GM19455 (cell line): ENCODE data around the gene PPP1R9B.

Experiments
- ATAC-seq: cut with Tn5 transposase; IDR thresholded peaks from one replicate; pipeline ENCODE4 v1.9.1; 2021; ENCODE audit not compliant: unreplicated experiment

PPP1R9B gene

DNA sequence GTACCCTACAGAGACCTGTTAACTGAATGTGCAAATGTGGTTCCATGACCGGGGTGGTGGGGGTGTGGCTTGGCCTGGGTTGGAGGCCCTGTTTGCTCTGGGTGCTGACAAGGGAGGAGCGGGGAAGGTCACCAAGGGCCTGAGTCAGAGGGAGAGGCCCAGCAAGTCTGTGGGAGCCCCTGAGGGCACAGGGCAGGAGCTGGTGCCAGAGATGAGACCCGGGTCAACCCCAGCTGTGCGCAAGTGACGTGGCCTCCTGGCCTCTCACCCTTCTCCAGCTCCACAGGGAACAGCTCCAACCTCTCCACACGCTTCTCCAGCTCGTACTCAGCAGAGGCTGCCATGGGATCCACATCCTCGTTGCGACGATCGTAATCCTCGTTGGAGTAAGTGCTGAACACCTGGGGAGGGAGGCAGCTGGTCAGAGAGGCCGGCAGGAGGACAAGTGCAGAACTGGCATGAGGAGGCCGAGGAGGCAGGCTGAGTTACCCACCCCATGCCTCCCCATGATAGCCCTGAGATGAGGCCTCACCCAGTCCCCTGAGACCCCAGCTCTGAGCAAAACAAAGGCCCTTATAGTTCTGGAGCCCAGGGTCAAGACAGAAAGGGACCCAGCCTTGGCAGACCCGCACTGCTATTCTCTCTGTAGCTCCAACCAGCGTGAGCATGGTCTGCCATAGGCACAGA is 5.5 kb downstream of the PPP1R9B start:
- ATAC-seq = no peak

DNA sequence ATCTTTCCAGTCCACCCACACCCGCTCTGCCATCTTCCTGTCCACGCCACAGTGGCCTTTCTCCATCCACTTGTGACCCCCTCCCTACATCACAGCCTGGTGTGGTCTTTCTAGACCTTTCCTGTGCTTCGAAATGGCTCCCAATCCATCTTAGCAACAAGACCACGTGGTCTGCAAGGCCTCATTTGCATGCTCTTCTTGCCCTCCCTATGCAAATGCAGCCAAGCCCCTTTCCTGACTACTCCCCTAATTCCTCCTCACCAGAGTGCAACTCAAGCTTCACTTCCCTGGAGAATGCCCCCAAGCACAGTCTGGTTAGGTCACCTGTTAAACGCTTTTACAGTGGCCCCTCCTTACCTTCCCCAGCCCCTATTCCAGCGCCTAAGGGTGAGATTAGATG is 6.1 kb downstream of the PPP1R9B start:
- ATAC-seq = no peak

DNA sequence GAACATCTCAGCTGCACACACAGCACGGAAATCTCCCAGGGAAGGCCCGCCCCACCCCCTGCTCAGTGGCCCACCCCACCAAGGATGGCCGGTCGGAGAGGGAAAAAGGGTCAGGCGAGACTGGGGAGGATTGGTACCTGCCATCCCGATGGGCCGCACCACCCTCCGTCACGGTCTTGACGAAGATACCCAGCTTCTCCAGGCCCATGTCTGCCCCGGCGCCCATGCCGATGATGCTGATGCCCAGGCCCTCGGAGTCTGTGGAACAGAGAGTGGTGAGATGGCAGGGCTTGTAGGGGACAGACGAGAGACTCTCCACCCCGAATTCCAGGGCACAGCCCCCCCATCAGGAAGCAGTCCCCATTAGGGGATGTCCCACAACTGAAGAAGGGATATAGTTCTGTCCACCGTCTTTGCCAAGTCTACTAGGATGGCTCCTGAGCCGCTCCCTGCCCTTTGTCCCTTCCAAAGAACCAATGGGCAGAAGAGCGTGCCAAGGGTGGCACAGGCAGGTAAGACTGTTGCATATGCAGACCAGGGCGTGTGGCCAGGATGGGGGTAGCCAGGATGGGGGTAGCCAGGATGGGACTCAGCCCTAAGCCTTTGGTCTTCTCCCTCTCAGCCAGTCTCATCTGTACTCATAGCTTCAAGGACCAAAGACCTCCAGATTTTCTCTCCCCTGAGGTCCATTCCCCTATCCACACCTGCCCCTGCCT is 6.9 kb downstream of the PPP1R9B start:
- no peak for ATAC-seq

DNA sequence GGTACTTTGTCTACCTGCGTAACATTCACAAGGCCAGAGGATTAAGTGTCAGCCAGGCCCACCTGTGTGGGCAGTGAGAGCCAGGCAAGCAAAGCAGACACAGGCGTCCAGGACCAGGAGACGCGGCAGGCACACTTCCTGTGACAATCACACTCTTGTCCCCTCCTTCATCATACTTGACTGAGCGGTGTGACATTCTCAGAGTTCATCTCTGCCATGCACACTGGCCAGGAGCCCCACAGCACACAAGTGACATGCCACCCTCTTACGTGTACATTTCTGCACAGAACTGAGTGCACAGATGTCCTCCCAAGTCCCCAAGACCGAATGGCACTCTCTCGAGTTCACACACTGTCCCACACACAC is 8.7 kb downstream of the PPP1R9B start:
- no peak for ATAC-seq

DNA sequence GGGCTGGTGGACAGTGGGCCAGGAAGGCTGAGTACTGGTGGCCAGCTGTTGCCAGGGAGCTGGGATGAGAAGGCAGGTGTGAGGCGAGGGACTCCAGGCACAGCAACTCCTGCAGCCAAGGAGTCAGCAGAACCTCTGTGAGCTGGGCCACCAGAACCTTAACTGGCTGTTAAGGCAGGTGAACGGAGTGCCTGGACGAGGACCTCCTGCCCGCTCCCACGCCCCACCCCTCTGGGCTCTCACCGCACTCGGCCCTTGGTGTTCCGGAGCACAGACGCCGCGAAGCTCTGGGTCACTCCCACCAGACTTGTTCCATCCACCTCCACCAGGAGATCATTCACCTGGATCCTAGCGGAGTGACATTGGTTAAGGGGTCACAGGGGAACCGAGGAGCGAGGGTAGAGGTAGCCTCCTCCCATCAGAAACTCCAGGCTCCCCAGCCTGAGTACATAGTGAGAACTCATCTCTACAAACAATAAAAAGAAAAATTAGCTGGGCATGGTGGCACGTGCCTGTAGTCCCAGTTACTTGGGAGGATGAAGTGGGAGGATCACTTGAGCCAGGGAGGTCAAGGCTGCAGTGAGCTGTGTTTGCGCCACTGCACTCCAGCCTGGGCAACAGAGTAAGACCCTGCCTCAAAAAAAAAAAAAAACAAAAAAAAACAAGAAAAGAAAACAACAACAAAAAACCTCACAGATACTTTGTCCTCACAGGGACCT is 9.3 kb downstream of the PPP1R9B start:
- ATAC-seq = no peak

DNA sequence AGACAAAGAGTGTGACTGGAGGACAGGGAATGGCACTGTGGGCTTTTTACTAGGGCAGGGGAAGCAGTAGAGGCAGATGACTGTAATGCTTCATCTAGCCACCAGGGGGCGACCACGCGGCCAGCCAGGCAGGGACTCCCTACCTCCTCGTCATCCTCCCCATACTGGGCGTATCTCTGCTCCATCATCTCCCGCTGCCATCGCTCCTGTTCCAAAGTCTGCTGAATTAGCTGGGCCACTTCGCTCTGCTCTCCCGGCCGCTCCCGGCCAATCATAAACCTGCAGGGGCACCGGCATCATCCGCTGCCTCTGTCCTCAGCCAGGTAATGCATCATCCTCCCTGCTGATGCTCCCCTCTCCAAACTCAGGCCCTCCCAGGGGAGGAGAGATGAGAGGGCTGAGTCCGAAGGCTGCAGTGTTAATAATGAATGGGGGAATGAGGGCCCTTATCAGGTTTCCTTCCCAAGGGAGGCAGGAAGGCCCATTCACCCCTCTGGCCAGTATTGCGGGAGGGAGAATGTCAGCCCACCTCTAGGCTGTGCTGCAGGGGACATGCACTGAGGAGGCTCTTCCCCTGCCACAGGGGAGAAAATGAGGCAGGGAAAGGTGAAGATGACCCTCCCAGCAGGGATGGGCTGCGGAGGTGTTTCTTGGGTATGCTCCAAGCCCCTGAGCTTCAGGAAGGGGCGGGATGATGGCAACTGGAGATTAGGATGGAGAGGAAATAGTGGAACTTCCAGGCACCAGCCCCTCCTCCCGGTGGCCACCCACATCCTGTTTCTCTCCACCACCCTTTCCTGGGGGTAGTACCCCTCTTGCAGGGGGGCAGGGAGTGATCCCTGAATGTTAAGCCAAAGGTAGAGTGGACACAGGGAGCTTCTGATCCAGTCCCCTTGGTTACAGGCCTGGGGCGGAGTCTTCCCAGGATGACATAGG is 10.3 kb downstream of the PPP1R9B start:
- no peak for ATAC-seq

DNA sequence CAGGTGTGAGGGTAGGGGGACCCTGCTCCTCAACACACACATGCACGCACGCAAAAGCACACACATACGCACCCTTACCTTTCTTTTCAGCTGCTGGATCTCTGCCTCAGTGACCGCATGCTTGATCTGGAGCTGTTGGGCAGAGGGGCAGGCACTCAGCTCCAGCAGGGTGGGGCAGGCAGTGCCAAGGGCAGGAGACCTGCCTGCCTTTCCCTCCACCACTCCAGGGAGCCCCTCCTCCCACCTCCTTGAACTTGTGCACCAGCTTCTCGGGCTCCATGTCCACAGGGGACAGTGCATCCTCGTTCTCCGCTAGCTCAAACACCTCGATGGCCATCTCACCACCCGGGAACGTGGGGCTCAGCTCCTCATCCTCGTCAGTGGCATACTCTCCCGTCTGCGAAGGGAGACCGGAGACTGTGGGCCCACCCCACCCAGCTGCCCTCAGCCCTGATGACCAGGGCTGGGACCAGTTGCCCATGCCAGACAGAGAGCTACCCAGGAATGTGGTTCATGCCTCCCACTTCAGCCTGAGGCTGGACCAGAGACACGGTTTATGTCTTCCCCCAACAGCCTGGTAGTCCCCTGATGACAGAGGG is 11.2 kb downstream of the PPP1R9B start:
- no peak for ATAC-seq

DNA sequence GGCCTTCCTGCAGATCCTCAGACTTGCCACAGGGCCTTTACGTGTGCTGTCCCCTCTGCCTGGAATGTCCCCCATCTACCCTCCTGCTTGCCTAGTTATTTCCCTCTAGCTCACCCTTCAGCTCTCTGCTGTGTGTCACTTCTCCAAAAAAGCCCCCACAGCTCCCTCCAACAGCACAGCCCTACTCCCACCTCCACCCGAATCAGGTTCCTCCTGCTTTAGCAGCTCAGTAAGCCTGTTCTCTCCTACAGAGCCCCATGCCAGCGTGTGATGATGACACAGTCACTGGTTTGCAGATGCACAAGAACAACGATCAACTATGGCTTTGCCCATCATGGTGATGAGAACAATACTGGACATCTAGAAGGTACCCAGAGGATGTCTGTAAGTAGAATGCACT is 13.4 kb downstream of the PPP1R9B start:
- no peak for ATAC-seq

DNA sequence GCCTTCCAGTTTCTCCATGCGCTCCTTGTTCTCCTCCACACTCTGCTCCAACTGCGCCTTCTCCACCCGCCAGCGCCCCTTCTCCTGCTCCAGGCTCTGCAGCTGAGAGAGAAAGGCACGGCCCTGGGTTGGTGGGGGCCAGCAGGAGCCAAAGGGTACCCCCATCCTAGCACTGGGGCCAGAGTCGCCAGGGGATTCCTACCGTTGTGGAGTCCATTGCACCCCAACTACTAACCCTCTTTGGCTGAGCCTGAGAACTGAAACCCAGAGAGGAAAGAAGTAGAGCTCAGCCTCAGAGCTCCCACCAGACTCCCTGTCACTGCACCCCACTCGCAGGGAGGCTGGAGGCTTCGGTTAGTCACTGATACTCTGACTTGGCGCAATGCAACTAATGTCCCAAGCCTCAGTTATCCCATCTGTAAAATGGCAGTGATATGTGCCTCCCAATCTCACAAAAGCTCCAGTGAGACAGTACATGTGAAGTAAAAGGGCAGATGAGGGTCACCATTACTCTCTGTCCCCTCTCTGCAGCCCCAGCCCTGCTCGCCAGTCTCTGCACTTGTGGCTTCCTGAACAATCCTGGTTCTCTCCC is 14.3 kb downstream of the PPP1R9B start:
- no peak for ATAC-seq

DNA sequence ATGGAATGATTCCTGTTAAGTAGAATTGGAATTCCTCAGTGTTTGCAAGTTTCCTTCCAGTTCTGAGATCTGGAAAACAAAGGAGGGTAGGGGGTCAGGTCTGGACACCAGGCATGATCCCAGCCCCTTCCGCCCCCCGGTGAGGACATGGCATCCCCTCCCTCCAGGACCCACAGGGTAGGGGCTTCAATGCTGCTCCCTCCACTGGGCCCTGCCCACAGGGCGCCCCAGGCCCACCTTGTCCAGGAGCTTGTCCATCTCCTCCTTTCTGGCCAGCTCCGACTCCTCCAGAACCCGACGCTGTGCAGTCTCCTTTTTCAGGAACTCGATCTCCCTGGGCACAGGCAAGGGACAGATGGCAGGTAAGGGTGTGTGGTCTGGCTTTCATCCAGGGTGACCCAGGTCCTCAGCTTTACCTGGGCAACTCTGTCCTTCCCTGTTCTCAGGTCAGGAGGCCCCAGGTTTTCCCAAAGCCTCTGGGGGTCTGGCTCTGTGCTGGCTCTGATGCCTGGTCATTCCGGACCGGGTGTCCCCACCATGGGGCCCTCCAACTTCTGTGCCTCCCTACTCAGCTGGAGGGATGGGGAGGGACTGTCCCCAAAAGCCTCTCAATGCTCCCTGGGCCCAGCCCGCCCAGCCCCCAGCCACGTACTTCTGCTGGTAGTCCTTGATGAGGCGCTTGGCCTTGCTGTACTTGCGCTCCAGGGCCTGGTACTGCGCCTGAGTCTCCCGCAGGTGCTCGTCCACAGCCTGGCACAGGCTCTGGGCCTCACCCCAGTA is 15.0 kb downstream of the PPP1R9B start:
- no peak for ATAC-seq

DNA sequence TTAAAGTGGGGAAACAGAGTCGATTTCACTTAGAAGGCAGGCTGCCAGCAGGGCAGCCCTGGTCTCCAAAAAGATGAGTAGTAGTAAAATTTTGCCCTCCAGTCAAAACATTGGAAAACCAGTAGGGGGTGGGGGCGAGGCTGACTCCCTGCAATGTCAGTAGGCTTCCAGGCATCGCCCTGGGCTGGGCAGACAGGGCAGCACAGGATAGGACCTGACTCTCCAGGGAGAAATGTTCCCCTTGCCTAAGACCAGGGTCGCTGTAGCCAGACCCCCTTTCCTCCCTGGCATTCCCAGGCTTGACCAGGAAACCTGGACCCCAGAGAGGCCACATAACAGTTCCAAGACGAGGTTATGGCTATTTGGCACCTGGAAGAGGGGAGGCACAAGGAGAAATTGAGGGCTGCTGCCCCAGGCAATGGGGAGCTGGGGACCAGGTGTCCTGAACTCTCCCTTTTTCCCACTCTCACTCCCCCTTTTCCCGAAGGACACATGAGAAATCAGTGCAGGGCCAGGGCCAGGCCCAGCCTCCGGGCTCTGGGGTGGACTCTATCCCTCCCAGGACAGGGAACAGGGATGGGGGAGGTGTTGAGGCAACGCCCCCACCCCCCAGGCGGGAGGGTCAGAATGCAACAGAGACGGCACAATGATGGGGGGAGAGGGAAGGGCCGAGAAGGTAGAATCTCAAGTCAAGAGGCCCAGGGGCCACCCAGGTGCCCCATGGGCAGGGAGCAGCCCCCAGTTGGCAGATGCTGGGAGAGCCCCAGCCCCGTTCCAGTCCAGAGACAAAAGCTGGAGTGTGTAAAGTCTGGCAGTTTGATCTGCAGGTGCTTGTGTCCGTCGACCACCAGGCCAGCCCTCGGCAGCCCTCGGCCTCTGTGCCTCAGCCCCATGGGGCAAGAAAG is 16.0 kb downstream of the PPP1R9B start:
- no peak for ATAC-seq

DNA sequence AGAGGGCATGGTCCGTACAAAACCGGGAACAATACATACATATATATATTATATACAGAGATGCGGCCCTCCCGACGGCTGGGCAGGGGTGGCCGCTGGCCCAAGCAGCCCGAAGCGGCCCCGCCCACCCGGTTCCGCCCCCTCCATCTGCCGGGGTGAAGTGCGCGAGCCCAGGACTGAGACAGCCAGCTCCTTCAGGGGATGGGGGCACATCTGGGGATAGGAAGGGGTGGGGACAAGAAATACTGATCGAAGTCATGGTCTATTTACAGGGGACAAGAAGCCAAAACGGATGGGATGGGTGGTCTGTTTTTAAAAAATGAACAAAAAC is 16.7 kb downstream of the PPP1R9B start:
- ATAC-seq = no peak

DNA sequence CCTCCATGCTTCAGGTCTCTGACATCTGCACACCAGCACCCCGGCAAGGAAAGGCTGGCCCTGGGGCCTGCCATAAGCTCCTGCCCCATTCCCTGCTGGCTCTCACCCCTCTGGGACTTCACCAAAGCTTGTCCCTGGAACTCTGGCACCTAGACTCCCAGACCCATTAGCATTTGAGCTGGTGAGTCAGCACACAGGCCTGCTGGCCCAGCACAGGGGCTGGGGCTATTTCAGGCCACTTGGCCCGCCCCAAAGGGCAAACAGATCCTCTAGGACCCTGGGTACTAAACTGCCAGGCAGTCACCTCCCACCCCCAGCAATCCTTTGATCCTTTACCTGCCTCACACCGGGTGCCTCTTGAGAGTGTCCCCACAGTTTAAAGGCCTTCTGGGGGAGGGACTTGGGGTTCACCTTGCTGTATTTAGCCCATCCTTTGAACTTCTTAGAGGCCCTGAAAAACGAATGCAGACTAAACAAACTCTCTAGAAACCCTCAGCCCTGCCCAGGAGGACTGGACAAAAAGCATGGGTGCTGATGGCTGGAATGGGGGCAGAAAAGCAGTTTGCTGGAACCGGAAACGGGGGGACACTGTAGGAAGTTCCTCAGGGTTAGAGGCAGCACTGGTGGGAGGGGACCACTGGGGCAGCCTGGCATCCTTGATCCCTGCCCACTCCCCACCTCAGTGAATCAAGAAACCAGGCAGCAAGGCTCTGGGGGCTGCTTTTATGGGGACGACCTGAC is 17.3 kb downstream of the PPP1R9B start:
- no peak for ATAC-seq

DNA sequence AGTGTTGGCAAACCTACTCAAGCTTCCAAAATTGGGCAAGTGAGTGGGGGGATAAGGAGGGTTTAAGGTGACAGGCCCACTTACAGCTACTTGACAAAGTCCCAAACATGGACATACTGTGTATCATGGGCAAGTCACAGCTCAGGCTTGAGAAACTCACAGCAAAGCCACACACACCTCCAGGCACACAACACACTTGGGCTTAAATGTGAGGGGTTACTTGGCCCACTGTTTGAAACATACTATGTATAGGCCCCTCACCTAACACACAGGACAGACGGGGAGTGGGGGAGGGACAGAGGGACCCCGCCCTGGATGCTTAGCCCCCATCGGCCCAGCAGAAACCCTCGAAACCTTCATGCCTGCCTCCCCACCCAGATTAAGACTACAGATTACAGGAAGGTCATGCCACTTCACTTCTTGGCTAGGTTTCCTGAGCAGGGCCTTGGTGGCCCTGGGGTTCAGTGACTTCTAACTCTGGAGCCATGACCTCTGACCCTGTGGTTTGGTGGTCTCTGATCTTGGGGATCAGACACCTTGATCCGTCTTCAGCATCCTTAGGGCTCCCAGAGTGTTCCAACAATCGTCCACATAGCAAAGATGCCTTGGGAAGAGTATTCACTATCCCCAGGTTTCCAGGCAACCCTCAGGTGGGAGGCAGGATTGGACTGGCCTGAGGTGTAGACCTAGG is 18.2 kb downstream of the PPP1R9B start:
- no peak for ATAC-seq

DNA sequence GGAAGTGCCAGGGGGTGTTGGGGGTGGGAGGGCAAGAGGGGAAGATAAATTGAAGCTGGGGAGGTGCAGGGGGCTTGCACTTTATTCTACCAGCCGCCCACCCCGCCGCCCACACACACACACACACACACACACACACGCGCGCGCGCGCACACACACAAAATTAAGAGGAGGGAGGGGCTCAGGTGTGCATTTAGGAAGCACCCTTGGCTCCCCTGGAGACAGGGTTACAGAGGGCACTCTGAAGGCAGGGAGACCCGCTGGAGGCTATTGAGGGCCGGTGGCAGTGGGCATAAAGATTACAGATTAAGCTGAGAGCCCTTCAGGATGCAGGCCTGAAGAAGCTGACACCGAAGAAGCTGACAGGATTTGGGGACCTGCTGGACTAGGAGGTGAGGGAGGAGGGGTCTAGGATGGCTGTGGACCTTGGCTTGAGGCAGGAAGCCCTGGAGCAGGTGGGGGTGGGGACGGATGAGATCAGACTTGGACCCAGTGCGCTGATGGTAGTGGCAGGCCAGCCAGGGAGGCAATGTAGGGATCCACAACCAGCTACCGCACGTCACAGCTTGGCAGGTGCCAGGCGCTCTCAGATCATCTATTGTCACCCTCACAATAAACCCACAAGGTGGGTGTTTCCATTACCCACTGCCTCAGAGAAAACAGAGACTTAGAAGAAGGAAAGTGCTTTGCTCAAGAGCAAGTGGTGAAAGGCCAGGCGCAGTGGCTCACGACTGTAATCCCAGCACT is 19.7 kb downstream of the PPP1R9B start:
- no peak for ATAC-seq

DNA sequence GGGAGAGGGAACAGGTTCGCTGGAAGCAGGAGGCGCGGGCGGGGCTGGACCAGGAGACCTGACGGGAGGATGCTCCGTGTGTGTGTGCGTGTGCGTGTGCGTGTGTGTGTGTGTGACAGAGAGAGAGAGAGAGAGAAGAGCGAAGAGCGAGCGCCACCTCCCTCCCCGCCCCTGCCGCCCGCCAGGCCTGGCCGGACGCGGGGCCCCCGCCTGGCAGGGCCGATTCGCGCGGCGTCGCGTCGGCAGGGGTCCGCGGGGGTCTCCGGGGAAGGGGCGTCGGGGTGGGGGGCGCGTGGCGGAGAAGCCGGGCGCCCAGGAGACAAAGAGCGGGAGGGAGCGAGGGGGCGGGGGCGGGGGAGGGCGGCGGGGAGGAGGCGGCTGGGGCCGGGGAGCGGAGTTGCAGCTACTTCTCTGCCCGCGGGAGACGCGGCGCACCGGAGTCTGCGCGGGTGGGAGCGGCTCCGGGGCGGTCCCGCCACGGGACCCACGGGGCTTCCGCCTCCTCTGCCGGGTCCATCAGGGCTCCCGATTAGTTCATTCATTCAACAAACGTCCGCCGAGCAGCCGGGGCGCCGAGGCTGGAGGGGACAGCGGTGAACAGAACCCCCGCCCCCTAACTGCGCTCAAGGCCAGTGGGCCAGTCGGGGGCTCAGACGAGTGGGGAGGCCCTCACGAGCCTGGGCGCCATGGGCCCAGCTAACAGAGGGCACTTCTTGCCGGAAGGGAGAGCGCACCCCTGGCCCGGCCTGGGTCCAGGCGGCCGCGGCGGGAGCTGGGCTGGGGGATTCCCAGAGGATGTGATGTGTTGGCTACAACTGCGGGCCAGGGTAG is 20.5 kb downstream of the PPP1R9B start, which contains the start of gene SAMD14:
TSS of gene SAMD14 (minus strand) at position 433 of the 831 bp plus-strand sequence. CDS start 5,201 bp downstream, outside the sequence.
- ATAC-seq = no peak
